HEK293 (cell line): ENCODE results near the gene CTPS2.

Experiments used
- HOXA7 ChIP-seq: sonication (generic); formaldehyde crosslinking; IDR thresholded peaks from 2 replicates; pipeline ENCODE4 v1.8.1; 2022; ENCODE audit warnings: missing genetic modification reagents, borderline replicate concordance
- KLF8 ChIP-seq: fragments of 450-650 bp; formaldehyde crosslinking; IDR thresholded peaks from 2 replicates; pipeline ENCODE4 v1.5.1; 2016; ENCODE audit warnings: missing biosample characterization, missing genetic modification characterization
- MZF1 ChIP-seq: fragments of 450-650 bp; formaldehyde crosslinking; IDR thresholded peaks from 2 replicates; pipeline ENCODE4 v1.5.1; 2017; ENCODE audit warnings: missing biosample characterization, missing genetic modification characterization, borderline replicate concordance
- REPIN1 ChIP-seq: fragments of 450-650 bp; formaldehyde crosslinking; IDR thresholded peaks from 2 replicates; pipeline ENCODE4 v1.5.1; 2017; ENCODE audit warnings: missing biosample characterization, missing genetic modification characterization, low read depth
- ZNF274 ChIP-seq, 2 experiments: fragments of 200-500 bp in 1 of 2; fragments of 450-650 bp in 1 of 2; sonication (Bioruptor generic) in 1 of 2; formaldehyde crosslinking in 1 of 2; IDR thresholded peaks; 2 replicates each; pipeline versions ENCODE4 v1.5.1 to v1.6.1; 2014 to 2016; ENCODE audit warnings: borderline replicate concordance in 1 of 2, inconsistent platforms in 1 of 2, low read length in 1 of 2, missing biosample characterization in 1 of 2, missing genetic modification characterization in 1 of 2
- TF ChIP-seq, protein P1 (sequence below): fragments of 450-650 bp; formaldehyde crosslinking; IDR thresholded peaks from 2 replicates; pipeline ENCODE4 v1.5.1; 2016; ENCODE audit warnings: missing biosample characterization, missing genetic modification characterization
- TF ChIP-seq, protein P2 (sequence below): fragments of 450-650 bp; formaldehyde crosslinking; IDR thresholded peaks from 2 replicates; pipeline ENCODE4 v1.5.1; 2017; ENCODE audit warnings: missing biosample characterization, missing genetic modification characterization
- TF ChIP-seq, protein P3 (sequence below): fragments of 450-650 bp; formaldehyde crosslinking; IDR thresholded peaks from 2 replicates; pipeline ENCODE4 v1.5.1; 2016; ENCODE audit warnings: missing biosample characterization, missing genetic modification characterization
- TF ChIP-seq, protein P4 (sequence below): fragments of 450-650 bp; formaldehyde crosslinking; IDR thresholded peaks from 2 replicates; pipeline ENCODE4 v1.5.1; 2016; ENCODE audit warnings: missing biosample characterization, missing genetic modification characterization

DNA sequence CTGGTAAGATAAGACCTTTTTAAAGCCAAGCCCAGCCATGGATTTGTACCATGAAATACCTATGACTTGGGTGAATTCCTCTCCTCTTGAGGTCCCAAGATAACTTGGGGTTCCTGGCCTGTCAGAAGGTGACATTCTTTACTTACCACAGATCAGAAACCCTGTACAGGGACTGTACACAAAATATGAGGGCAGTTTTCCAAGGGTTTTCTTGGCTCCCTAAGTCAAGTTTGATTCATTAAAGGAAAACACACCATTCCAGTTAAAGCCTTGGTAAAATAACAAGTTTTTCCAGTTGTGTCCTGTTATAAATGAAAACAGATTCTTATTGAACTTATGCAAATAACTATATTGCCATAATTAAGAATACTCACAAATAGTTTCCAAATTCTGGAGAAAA lies 15.2 kb upstream of the CTPS2 start:
- TF ChIP-seq REPIN1 (tag by site-specific recombination) = no peak
- TF ChIP-seq, protein P1, sequence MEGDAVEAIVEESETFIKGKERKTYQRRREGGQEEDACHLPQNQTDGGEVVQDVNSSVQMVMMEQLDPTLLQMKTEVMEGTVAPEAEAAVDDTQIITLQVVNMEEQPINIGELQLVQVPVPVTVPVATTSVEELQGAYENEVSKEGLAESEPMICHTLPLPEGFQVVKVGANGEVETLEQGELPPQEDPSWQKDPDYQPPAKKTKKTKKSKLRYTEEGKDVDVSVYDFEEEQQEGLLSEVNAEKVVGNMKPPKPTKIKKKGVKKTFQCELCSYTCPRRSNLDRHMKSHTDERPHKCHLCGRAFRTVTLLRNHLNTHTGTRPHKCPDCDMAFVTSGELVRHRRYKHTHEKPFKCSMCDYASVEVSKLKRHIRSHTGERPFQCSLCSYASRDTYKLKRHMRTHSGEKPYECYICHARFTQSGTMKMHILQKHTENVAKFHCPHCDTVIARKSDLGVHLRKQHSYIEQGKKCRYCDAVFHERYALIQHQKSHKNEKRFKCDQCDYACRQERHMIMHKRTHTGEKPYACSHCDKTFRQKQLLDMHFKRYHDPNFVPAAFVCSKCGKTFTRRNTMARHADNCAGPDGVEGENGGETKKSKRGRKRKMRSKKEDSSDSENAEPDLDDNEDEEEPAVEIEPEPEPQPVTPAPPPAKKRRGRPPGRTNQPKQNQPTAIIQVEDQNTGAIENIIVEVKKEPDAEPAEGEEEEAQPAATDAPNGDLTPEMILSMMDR = no peak
- TF ChIP-seq MZF1 (tag by site-specific recombination) = no peak
- TF ChIP-seq, protein P2, sequence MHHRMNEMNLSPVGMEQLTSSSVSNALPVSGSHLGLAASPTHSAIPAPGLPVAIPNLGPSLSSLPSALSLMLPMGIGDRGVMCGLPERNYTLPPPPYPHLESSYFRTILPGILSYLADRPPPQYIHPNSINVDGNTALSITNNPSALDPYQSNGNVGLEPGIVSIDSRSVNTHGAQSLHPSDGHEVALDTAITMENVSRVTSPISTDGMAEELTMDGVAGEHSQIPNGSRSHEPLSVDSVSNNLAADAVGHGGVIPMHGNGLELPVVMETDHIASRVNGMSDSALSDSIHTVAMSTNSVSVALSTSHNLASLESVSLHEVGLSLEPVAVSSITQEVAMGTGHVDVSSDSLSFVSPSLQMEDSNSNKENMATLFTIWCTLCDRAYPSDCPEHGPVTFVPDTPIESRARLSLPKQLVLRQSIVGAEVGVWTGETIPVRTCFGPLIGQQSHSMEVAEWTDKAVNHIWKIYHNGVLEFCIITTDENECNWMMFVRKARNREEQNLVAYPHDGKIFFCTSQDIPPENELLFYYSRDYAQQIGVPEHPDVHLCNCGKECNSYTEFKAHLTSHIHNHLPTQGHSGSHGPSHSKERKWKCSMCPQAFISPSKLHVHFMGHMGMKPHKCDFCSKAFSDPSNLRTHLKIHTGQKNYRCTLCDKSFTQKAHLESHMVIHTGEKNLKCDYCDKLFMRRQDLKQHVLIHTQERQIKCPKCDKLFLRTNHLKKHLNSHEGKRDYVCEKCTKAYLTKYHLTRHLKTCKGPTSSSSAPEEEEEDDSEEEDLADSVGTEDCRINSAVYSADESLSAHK (tag by site-specific recombination) = no peak
- no peak for TF ChIP-seq ZNF274 (IDR thresholded peaks at IDR 0.05; ENCODE audit: low read length)
- TF ChIP-seq ZNF274 (tag by site-specific recombination; IDR thresholded peaks at IDR 0.05; ENCODE audit: borderline replicate concordance) = no peak
- TF ChIP-seq KLF8 (tag by site-specific recombination) = no peak
- TF ChIP-seq, protein P3, sequence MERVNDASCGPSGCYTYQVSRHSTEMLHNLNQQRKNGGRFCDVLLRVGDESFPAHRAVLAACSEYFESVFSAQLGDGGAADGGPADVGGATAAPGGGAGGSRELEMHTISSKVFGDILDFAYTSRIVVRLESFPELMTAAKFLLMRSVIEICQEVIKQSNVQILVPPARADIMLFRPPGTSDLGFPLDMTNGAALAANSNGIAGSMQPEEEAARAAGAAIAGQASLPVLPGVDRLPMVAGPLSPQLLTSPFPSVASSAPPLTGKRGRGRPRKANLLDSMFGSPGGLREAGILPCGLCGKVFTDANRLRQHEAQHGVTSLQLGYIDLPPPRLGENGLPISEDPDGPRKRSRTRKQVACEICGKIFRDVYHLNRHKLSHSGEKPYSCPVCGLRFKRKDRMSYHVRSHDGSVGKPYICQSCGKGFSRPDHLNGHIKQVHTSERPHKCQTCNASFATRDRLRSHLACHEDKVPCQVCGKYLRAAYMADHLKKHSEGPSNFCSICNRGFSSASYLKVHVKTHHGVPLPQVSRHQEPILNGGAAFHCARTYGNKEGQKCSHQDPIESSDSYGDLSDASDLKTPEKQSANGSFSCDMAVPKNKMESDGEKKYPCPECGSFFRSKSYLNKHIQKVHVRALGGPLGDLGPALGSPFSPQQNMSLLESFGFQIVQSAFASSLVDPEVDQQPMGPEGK (tag by site-specific recombination) = no peak
- TF ChIP-seq HOXA7 (CRISPR knock-in tag) = no peak
- TF ChIP-seq, protein P4, sequence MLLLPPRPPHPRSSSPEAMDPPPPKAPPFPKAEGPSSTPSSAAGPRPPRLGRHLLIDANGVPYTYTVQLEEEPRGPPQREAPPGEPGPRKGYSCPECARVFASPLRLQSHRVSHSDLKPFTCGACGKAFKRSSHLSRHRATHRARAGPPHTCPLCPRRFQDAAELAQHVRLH (tag by site-specific recombination) = no peak
